ENCODE data around the gene MCF2. TPM values are rescaled to one million over a fixed set of nuclear protein-coding genes. Genes with fewer than 3 reads are reported as not detected.

The MCF2 gene
- total RNA-seq, 6 experiments from 2014 or later, result 0.11 to 0.25 (median 0.17) TPM; not detected in 2

DNA sequence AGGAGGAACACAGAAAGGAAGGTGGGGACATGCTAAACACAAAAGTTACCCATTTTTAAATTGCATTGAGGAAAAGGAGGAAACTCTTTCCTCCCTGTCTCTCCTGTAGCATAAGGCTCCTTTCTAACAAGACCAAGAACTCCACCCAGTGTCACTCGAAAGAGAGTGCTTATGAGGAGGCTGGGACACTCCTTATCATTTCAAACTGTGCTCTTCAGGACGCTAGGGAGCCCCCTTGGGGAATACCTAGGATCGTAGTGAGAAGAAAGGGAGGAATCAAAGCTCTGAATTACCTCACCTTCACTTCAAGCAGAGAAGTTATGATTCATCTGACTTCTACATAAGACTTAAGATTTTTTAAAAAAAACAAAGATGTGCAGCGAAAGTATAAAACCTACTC lies 111.9 kb downstream of the MCF2 start:
- Histone ChIP-seq H3K9me3 (no peaks in the 10 kb centered on the region), H3K4me1 (no peaks in the 10 kb centered on the region), H3K36me3 (no peaks in the 10 kb centered on the region), H3K4me3 (no peak overlapping the region), H3K27me3 (no peaks in the 10 kb centered on the region), H3K27ac (no peak overlapping the region)
- DNase-seq, result no peak
- WGBS (ENCODE audit: insufficient coverage, low coverage, low lambda C conversion rate, missing lambda C conversion rate), result 27% methylated on average over 4 of the region's 4 CpGs
- TF ChIP-seq POLR2A (IDR thresholded peaks at IDR 0.05) (no peak), CTCF (IDR thresholded peaks at IDR 0.05) (no peak)
- ATAC-seq, result no peak
- intact Hi-C loops (cut with DNase I), result no loop called here

DNA sequence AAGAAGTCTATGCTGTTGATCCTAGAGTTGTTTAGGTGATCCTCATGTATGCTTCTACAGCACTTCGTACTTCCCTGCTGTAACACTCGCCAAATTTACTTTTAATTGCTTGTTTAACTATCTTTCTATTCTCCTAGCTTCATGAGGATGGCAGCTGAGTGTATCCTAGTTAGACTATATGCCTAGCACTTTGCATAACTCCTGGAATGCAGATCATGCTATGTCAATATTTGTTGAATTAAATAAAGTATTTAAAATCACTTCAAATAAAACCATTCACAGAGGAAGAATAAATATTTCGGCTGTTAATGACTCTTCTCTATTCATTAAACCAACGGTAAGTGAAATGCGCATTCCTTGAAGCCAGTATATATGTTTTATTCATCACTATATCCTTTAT lies 122.4 kb downstream of the MCF2 start:
- WGBS (ENCODE audit: insufficient coverage, low coverage, low lambda C conversion rate, missing lambda C conversion rate), result 58% methylated on average over 5 of the region's 5 CpGs
- no peak for ATAC-seq
- H3K27me3 ChIP-seq, result peaks cover 0 to 2% of the 10 kb centered on the region in 2 donors
- intact Hi-C loops (cut with DNase I), result no loop called here
- no peaks in the 10 kb centered on the region for H3K36me3 ChIP-seq
- no peak for DNase-seq
- no peaks in the 10 kb centered on the region for H3K4me1 ChIP-seq
- no peak overlapping the region for H3K27ac ChIP-seq
- H3K4me3 ChIP-seq, result no peak overlapping the region
- no peak for TF ChIP-seq POLR2A (IDR thresholded peaks at IDR 0.05)
- TF ChIP-seq CTCF (IDR thresholded peaks at IDR 0.05), result no peak
- no peaks in the 10 kb centered on the region for H3K9me3 ChIP-seq

GRCh38 chrX:139581068-139581467 lies 126.9 kb downstream of the MCF2 start:
- intact Hi-C loops (cut with DNase I), result no loop called here
- H3K4me3 ChIP-seq, result no peak overlapping the region
- no peaks in the 10 kb centered on the region for H3K9me3 ChIP-seq
- H3K4me1 ChIP-seq, result no peaks in the 10 kb centered on the region
- 35% methylated on average over 4 of the region's 4 CpGs for WGBS (ENCODE audit: insufficient coverage, low coverage, low lambda C conversion rate, missing lambda C conversion rate)
- peaks cover 0 to 2% of the 10 kb centered on the region in 2 donors for H3K27me3 ChIP-seq
- ATAC-seq, result no peak
- no peak overlapping the region for H3K27ac ChIP-seq
- TF ChIP-seq POLR2A (IDR thresholded peaks at IDR 0.05) (no peak), CTCF (IDR thresholded peaks at IDR 0.05) (no peak)
- no peaks in the 10 kb centered on the region for H3K36me3 ChIP-seq
- DNase-seq, result no peak

- intact Hi-C loops (cut with DNase I), result loop anchor here in 1 of 2 donors (10.0 kb wide), 1 partner anchor 92 kb away; no protein-coding TSS in a partner anchor
- 88% methylated on average over 1 of the region's 1 CpG for WGBS (ENCODE audit: insufficient coverage, low coverage, low lambda C conversion rate, missing lambda C conversion rate)
- TF ChIP-seq CTCF (IDR thresholded peaks at IDR 0.05), result no peak
- no peak for TF ChIP-seq POLR2A (IDR thresholded peaks at IDR 0.05)
Observed at GRCh38 chrX:139566981-139567380, 141.0 kb downstream of the MCF2 start.

GRCh38 chrX:139563251-139563650 lies 144.7 kb downstream of the MCF2 start:
- intact Hi-C loops (cut with DNase I), result loop anchor here in 1 of 2 donors (10.0 kb wide), 1 partner anchor 88 kb away; no protein-coding TSS in a partner anchor
- H3K4me3 ChIP-seq, result no peak overlapping the region
- H3K9me3 ChIP-seq, result no peaks in the 10 kb centered on the region
- peaks cover 0 to 19% (median 0%) of the 10 kb centered on the region in 4 donors for H3K36me3 ChIP-seq
- H3K27ac ChIP-seq, result no peak overlapping the region
- ATAC-seq, result no peak
- H3K4me1 ChIP-seq, result no peaks in the 10 kb centered on the region
- 64% methylated on average over 3 of the region's 5 CpGs for WGBS (ENCODE audit: insufficient coverage, low coverage, low lambda C conversion rate, missing lambda C conversion rate)
- no peak for TF ChIP-seq CTCF (IDR thresholded peaks at IDR 0.05)
- TF ChIP-seq POLR2A (IDR thresholded peaks at IDR 0.05), result no peak
- no peaks in the 10 kb centered on the region for H3K27me3 ChIP-seq
- no peak for DNase-seq

More at GRCh38 chrX:139566981-139567380, 141.0 kb downstream of the MCF2 start:
- DNase-seq (no peak), ATAC-seq (no peak)
- H3K9me3 ChIP-seq, result no peaks in the 10 kb centered on the region
- no peaks in the 10 kb centered on the region for H3K27me3 ChIP-seq
- H3K36me3 ChIP-seq, result peaks cover 0 to 5% (median 0%) of the 10 kb centered on the region in 4 donors
- H3K4me1 ChIP-seq, result no peaks in the 10 kb centered on the region
- no peak overlapping the region for H3K27ac ChIP-seq
- H3K4me3 ChIP-seq, result no peak overlapping the region
